Measurements from ENCODE around the gene AGER.
"Not testable (repeated sequence)": the region's sequence is repeated elsewhere in the genome, so short reads cannot be mapped to it uniquely, and the experiment has no call there.

The AGER gene

GRCh38 chr6:32146687-32147086, 37.4 kb downstream of the AGER start:
- no peak for DNase-seq

- no peak for DNase-seq
These were observed 37.8 kb downstream of the AGER start for GRCh38 chr6:32146287-32146686.

- DNase-seq, result not testable (repeated sequence)
These were observed 39.8 kb downstream of the AGER start for GRCh38 chr6:32144238-32144637.

GRCh38 chr6:32140420-32141046, 43.5 kb downstream of the AGER start:
- DNase-seq, result no peak

- DNase-seq, result no peak
These were observed 44.5 kb downstream of the AGER start for GRCh38 chr6:32139590-32139989.

GRCh38 chr6:32137454-32137853, 46.6 kb downstream of the AGER start:
- DNase-seq, result no peak

- DNase-seq, result no peak
These were observed 50.3 kb downstream of the AGER start for GRCh38 chr6:32133786-32134185.

- DNase-seq, result no peak
These were observed 51.9 kb downstream of the AGER start for GRCh38 chr6:32132110-32132509.

- DNase-seq, result no peak
These were observed 52.6 kb downstream of the AGER start for GRCh38 chr6:32131439-32131948.
